ENCODE data around the gene NFATC2IP. TPM values are rescaled to one million over a fixed set of nuclear protein-coding genes. Genes with fewer than 3 reads are reported as not detected.

NFATC2IP gene
- total RNA-seq, 5 donors from 2014 or later (not counting 1 experiment from before 2014, with no cell fraction given) = 78.5 to 111 (median 100) TPM

- H3K4me1 Mint-ChIP-seq = peaks cover 21 to 36% (median 26%) of the 10 kb centered on the region in 3 donors
- H3K9me3 ChIP-seq = no peaks in the 10 kb centered on the region
- H3K27me3 ChIP-seq (replicated peaks in 1 of 2; ENCODE audit: control insufficient read depth in 2 of 2, extremely low read depth in 1 of 2, insufficient read depth in 2 of 2, low read length in 1 of 2) = no peaks in the 10 kb centered on the region
- peak overlapping the region in 1 of 3 donors; percentile 57 for H3K4me3 Mint-ChIP-seq
- H3K27ac ChIP-seq (ENCODE audit: low read length) = no peak overlapping the region
- peak overlapping the region; percentile 48 to 55 for H3K27ac Mint-ChIP-seq
- 91% methylated on average over 11 of the region's 20 CpGs for WGBS (ENCODE audit: insufficient coverage)
- DNase-seq (no peak), ATAC-seq (replicated peaks in 1 of 4) (no peak)
- no peaks in the 10 kb centered on the region for H3K36me3 Mint-ChIP-seq
- ChIA-PET CTCF (interaction anchor here in 1 of 2 donors (0.5 kb wide), 1 partner anchor 73 kb away, joined by 8 read pairs; no protein-coding TSS in a partner anchor), POLR2A (no interaction called here)
- H3K36me3 ChIP-seq (ENCODE audit: control insufficient read depth in 2 of 2, extremely low read depth in 1 of 2, insufficient read depth in 1 of 2, low read length in 1 of 2) = peaks cover 0 to 2% of the 10 kb centered on the region in 2 donors
- no peaks in the 10 kb centered on the region for H3K9me3 Mint-ChIP-seq
- peaks cover 9 to 30% of the 10 kb centered on the region in 2 experiments for H3K4me1 ChIP-seq (ENCODE audit: control insufficient read depth in 1 of 2, extremely low read depth in 1 of 2, insufficient read depth in 2 of 2, low read length in 2 of 2)
- H3K27me3 Mint-ChIP-seq = no peaks in the 10 kb centered on the region
- no peak overlapping the region for H3K4me3 ChIP-seq (ENCODE audit: control insufficient read depth in 1 of 2, extremely low read depth in 1 of 2, low read length in 1 of 2)
Measured at GRCh38 chr16:28932339-28933141, 18.2 kb upstream of the NFATC2IP start.

- Mint-ChIP-seq H3K36me3 (no peaks in the 10 kb centered on the region), H3K27me3 (no peaks in the 10 kb centered on the region), H3K27ac (no peak overlapping the region), H3K4me3 (no peak overlapping the region), H3K4me1 (peaks cover 21 to 39% (median 26%) of the 10 kb centered on the region in 3 donors), H3K9me3 (no peaks in the 10 kb centered on the region)
- Histone ChIP-seq H3K36me3 (ENCODE audit: control insufficient read depth in 2 of 2, extremely low read depth in 1 of 2, insufficient read depth in 1 of 2, low read length in 1 of 2) (peaks cover 0 to 2% of the 10 kb centered on the region in 2 donors), H3K27ac (ENCODE audit: low read length) (no peak overlapping the region), H3K4me3 (ENCODE audit: control insufficient read depth in 1 of 2, extremely low read depth in 1 of 2, low read length in 1 of 2) (no peak overlapping the region), H3K9me3 (no peaks in the 10 kb centered on the region), H3K27me3 (replicated peaks in 1 of 2; ENCODE audit: control insufficient read depth in 2 of 2, extremely low read depth in 1 of 2, insufficient read depth in 2 of 2, low read length in 1 of 2) (no peaks in the 10 kb centered on the region), H3K4me1 (ENCODE audit: control insufficient read depth in 1 of 2, extremely low read depth in 1 of 2, insufficient read depth in 2 of 2, low read length in 2 of 2) (peaks cover 9 to 30% of the 10 kb centered on the region in 2 experiments)
- WGBS (ENCODE audit: insufficient coverage) = 94% methylated on average over 7 of the region's 8 CpGs
- DNase-seq (no peak), ATAC-seq (replicated peaks in 1 of 4) (no peak)
- ChIA-PET POLR2A (no interaction called here), CTCF (interaction anchor here in 1 of 2 donors (0.5 kb wide), 1 partner anchor 73 kb away, joined by 8 read pairs; no protein-coding TSS in a partner anchor)
Measured at GRCh38 chr16:28933171-28933570, 17.6 kb upstream of the NFATC2IP start.

GRCh38 chr16:28935346-28935745, 15.4 kb upstream of the NFATC2IP start:
- peaks cover 9 to 26% of the 10 kb centered on the region in 2 experiments for H3K4me1 ChIP-seq (ENCODE audit: control insufficient read depth in 1 of 2, extremely low read depth in 1 of 2, insufficient read depth in 2 of 2, low read length in 2 of 2)
- H3K27me3 Mint-ChIP-seq = no peaks in the 10 kb centered on the region
- CTCF ChIA-PET = interaction anchor here in 1 of 2 donors (0.7 kb wide), 1 partner anchor 23 kb away, joined by 3 read pairs; no protein-coding TSS in a partner anchor
- DNase-seq (no peak), ATAC-seq (replicated peaks in 1 of 4) (no peak)
- H3K9me3 Mint-ChIP-seq = no peaks in the 10 kb centered on the region
- no peaks in the 10 kb centered on the region for H3K27me3 ChIP-seq (replicated peaks in 1 of 2; ENCODE audit: control insufficient read depth in 2 of 2, extremely low read depth in 1 of 2, insufficient read depth in 2 of 2, low read length in 1 of 2)
- H3K36me3 ChIP-seq (ENCODE audit: control insufficient read depth in 2 of 2, extremely low read depth in 1 of 2, insufficient read depth in 1 of 2, low read length in 1 of 2) = peaks cover 0 to 2% of the 10 kb centered on the region in 2 donors
- 100% methylated on average over 3 of the region's 4 CpGs for whole genome bisulfite sequencing (ENCODE audit: insufficient coverage)
- no peaks in the 10 kb centered on the region for H3K9me3 ChIP-seq
- H3K36me3 Mint-ChIP-seq = no peaks in the 10 kb centered on the region
- H3K4me1 Mint-ChIP-seq = peaks cover 20 to 36% (median 24%) of the 10 kb centered on the region in 3 donors
- no peak overlapping the region for H3K4me3 Mint-ChIP-seq
- POLR2A ChIA-PET = no interaction called here
- peak overlapping the region; percentile 39 to 52 for H3K27ac Mint-ChIP-seq
- H3K27ac ChIP-seq (ENCODE audit: low read length) = no peak overlapping the region
- no peak overlapping the region for H3K4me3 ChIP-seq (ENCODE audit: control insufficient read depth in 1 of 2, extremely low read depth in 1 of 2, low read length in 1 of 2)

GRCh38 chr16:28935924-28936783, 14.6 kb upstream of the NFATC2IP start:
- H3K27me3 Mint-ChIP-seq = no peaks in the 10 kb centered on the region
- ChIA-PET CTCF (interaction anchor here in 1 of 2 donors (0.8 to 1.4 kb wide), 6 partner anchors 9 to 90 kb away, joined by 3 to 9 read pairs (median 5); partner anchors contain the start of genes NFATC2IP and TUFM), POLR2A (no interaction called here)
- H3K27ac ChIP-seq (ENCODE audit: low read length) = no peak overlapping the region
- no peaks in the 10 kb centered on the region for H3K9me3 Mint-ChIP-seq
- peaks cover 0 to 2% of the 10 kb centered on the region in 2 donors for H3K36me3 ChIP-seq (ENCODE audit: control insufficient read depth in 2 of 2, extremely low read depth in 1 of 2, insufficient read depth in 1 of 2, low read length in 1 of 2)
- H3K4me1 Mint-ChIP-seq = peaks cover 12 to 28% (median 16%) of the 10 kb centered on the region in 3 donors
- peak; percentile 64 to 89 (median 77) for DNase-seq
- no peaks in the 10 kb centered on the region for H3K36me3 Mint-ChIP-seq
- WGBS (ENCODE audit: insufficient coverage) = 28% methylated on average over 32 of the region's 36 CpGs
- peak; percentile 96 to 99 (median 99) for ATAC-seq (replicated peaks in 1 of 4)
- peak overlapping the region in 1 of 2 donors; percentile 20 for H3K4me3 ChIP-seq (ENCODE audit: control insufficient read depth in 1 of 2, extremely low read depth in 1 of 2, low read length in 1 of 2)
- H3K4me3 Mint-ChIP-seq = peak overlapping the region; percentile 67 to 77 (median 73)
- H3K9me3 ChIP-seq = no peaks in the 10 kb centered on the region
- peaks cover 2 to 18% of the 10 kb centered on the region in 2 experiments for H3K4me1 ChIP-seq (ENCODE audit: control insufficient read depth in 1 of 2, extremely low read depth in 1 of 2, insufficient read depth in 2 of 2, low read length in 2 of 2)
- peak overlapping the region; percentile 40 to 57 for H3K27ac Mint-ChIP-seq
- no peaks in the 10 kb centered on the region for H3K27me3 ChIP-seq (replicated peaks in 1 of 2; ENCODE audit: control insufficient read depth in 2 of 2, extremely low read depth in 1 of 2, insufficient read depth in 2 of 2, low read length in 1 of 2)

GRCh38 chr16:28936784-28937155, 14.0 kb upstream of the NFATC2IP start:
- 67% methylated on average over 18 of the region's 26 CpGs for WGBS (ENCODE audit: insufficient coverage)
- Mint-ChIP-seq H3K27ac (peak overlapping the region; percentile 40 to 57), H3K4me3 (peak overlapping the region; percentile 67 to 77 (median 73)), H3K4me1 (peaks cover 10 to 26% (median 16%) of the 10 kb centered on the region in 3 donors), H3K27me3 (no peaks in the 10 kb centered on the region), H3K9me3 (no peaks in the 10 kb centered on the region), H3K36me3 (no peaks in the 10 kb centered on the region)
- peak overlapping the region in 1 of 2 donors; percentile 20 for H3K4me3 ChIP-seq (ENCODE audit: control insufficient read depth in 1 of 2, extremely low read depth in 1 of 2, low read length in 1 of 2)
- H3K36me3 ChIP-seq (ENCODE audit: control insufficient read depth in 2 of 2, extremely low read depth in 1 of 2, insufficient read depth in 1 of 2, low read length in 1 of 2) = peaks cover 0 to 2% of the 10 kb centered on the region in 2 donors
- no peaks in the 10 kb centered on the region for H3K27me3 ChIP-seq (replicated peaks in 1 of 2; ENCODE audit: control insufficient read depth in 2 of 2, extremely low read depth in 1 of 2, insufficient read depth in 2 of 2, low read length in 1 of 2)
- H3K9me3 ChIP-seq = no peaks in the 10 kb centered on the region
- ATAC-seq (replicated peaks in 1 of 4) (no peak), DNase-seq (no peak)
- POLR2A ChIA-PET = no interaction called here
- H3K27ac ChIP-seq (ENCODE audit: low read length) = no peak overlapping the region
- peaks cover 2 to 16% of the 10 kb centered on the region in 2 experiments for H3K4me1 ChIP-seq (ENCODE audit: control insufficient read depth in 1 of 2, extremely low read depth in 1 of 2, insufficient read depth in 2 of 2, low read length in 2 of 2)
- CTCF ChIA-PET = interaction anchor here in 1 of 2 donors (0.8 to 1.4 kb wide), 6 partner anchors 8 to 90 kb away, joined by 3 to 9 read pairs (median 5); partner anchors contain the start of genes NFATC2IP and TUFM

Data from T-cell (primary cell).